ENCODE measurements around the gene DMTF1. TPM values are rescaled to one million over a fixed set of nuclear protein-coding genes. Genes with fewer than 3 reads are reported as not detected.

Gene DMTF1
- polyA plus RNA-seq, 2 of the 4 experiments (the other 2 are of a cell fraction), result 37.3 to 124 TPM

GRCh38 chr7:87127019-87127418, 25.2 kb upstream of the DMTF1 start:
- WGBS (ENCODE audit: missing lambda C conversion rate), result 68% methylated on average over 7 of the region's 7 CpGs
- no peak for DNase-seq (ENCODE audit: low read depth in 1 of 2, low spot score in 1 of 2)

DNA sequence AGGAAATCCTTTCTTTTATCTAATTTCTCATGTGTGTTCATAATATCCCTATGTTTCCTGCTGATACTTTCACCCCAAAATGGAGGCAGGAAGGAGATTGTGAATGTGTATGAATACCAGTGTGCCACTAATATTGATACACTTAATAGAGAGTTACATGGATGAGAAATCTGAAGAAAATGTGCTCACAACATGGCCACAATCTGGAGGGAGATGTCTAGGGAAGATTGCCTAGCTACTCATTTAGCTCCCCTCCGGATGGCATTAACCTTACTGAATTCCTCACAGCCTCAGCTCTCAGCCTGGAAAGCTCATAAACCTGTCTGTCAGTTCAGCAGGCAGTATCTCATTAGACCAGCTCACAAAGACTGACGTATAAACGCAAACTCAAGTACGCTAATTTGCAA, 23.4 kb upstream of the DMTF1 start:
- FAIRE-seq (no peak), DNase-seq (ENCODE audit: low read depth in 1 of 2, low spot score in 1 of 2) (no peak), ATAC-seq (no peak)
- H3K9me3 ChIP-seq, result no peaks in the 10 kb centered on the region
- TF ChIP-seq, protein P1, sequence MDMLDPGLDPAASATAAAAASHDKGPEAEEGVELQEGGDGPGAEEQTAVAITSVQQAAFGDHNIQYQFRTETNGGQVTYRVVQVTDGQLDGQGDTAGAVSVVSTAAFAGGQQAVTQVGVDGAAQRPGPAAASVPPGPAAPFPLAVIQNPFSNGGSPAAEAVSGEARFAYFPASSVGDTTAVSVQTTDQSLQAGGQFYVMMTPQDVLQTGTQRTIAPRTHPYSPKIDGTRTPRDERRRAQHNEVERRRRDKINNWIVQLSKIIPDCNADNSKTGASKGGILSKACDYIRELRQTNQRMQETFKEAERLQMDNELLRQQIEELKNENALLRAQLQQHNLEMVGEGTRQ (IDR thresholded peaks at IDR 0.05), result no peak
- no peak overlapping the region for H3K4me3 ChIP-seq
- H3K4me1 ChIP-seq, result no peaks in the 10 kb centered on the region
- H3K27ac ChIP-seq, result no peak overlapping the region
- POLR2A ChIA-PET, result no interaction called here
- no peak overlapping the region for H3K4me2 ChIP-seq
- CTCF ChIA-PET, result interaction anchor here (1.5 to 1.9 kb wide), 2 partner anchors 20 to 24 kb away, joined by 3 to 6 read pairs; partner anchors contain the start of gene DMTF1
- WGBS (ENCODE audit: missing lambda C conversion rate), result 31% methylated on average over 4 of the region's 4 CpGs

More at GRCh38 chr7:87127019-87127418, 25.2 kb upstream of the DMTF1 start:
- no peak overlapping the region for H3K4me3 ChIP-seq
- H3K4me2 ChIP-seq, result no peak overlapping the region
- no peak for ATAC-seq
- no peaks in the 10 kb centered on the region for H3K9me3 ChIP-seq
- no peaks in the 10 kb centered on the region for H3K4me1 ChIP-seq
- no peak for FAIRE-seq
- TF ChIP-seq, protein P2, sequence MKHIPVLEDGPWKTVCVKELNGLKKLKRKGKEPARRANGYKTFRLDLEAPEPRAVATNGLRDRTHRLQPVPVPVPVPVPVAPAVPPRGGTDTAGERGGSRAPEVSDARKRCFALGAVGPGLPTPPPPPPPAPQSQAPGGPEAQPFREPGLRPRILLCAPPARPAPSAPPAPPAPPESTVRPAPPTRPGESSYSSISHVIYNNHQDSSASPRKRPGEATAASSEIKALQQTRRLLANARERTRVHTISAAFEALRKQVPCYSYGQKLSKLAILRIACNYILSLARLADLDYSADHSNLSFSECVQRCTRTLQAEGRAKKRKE (CRISPR knock-in tag; IDR thresholded peaks at IDR 0.05; ENCODE audit: low read depth), result no peak
- TF ChIP-seq FOSB (CRISPR knock-in tag; IDR thresholded peaks at IDR 0.05) (no peak), MAZ (IDR thresholded peaks at IDR 0.05; ENCODE audit: borderline replicate concordance, low read depth, low read length) (no peak), TFCP2L1 (CRISPR knock-in tag; IDR thresholded peaks at IDR 0.05) (no peak), ZC3H11A (IDR thresholded peaks at IDR 0.05) (no peak), CTCF (IDR thresholded peaks at IDR 0.05) (no peak), POLR2AphosphoS2 (conservative IDR thresholded peaks at IDR 0.05; ENCODE audit: low read length) (no peak), CHD4 (IDR thresholded peaks at IDR 0.05; ENCODE audit: borderline replicate concordance) (no peak), SREBF2 (IDR thresholded peaks at IDR 0.05) (no peak), KDM1A (IDR thresholded peaks at IDR 0.05; ENCODE audit: low read depth) (no peak), HOXA7 (CRISPR knock-in tag; IDR thresholded peaks at IDR 0.05) (no peak), HOXB5 (CRISPR knock-in tag; IDR thresholded peaks at IDR 0.05) (no peak), HDAC2 (IDR thresholded peaks at IDR 0.05) (no peak), CBX8 (IDR thresholded peaks at IDR 0.05) (no peak), EP300 (IDR thresholded peaks at IDR 0.05) (no peak)
- TF ChIP-seq, protein P3, sequence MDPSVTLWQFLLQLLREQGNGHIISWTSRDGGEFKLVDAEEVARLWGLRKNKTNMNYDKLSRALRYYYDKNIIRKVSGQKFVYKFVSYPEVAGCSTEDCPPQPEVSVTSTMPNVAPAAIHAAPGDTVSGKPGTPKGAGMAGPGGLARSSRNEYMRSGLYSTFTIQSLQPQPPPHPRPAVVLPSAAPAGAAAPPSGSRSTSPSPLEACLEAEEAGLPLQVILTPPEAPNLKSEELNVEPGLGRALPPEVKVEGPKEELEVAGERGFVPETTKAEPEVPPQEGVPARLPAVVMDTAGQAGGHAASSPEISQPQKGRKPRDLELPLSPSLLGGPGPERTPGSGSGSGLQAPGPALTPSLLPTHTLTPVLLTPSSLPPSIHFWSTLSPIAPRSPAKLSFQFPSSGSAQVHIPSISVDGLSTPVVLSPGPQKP (IDR thresholded peaks at IDR 0.05; ENCODE audit: low read depth, low read length), result no peak
- TF ChIP-seq, protein P1 (IDR thresholded peaks at IDR 0.05), result no peak
- POLR2A ChIA-PET, result no interaction called here
- CTCF ChIA-PET, result no interaction called here
- H3K27ac ChIP-seq, result no peak overlapping the region

- TF ChIP-seq BHLHE40 (IDR thresholded peaks at IDR 0.05; ENCODE audit: low read depth, low read length) (no peak), TP53 (CRISPR knock-in tag; IDR thresholded peaks at IDR 0.05) (no peak), NR3C1 (IDR thresholded peaks at IDR 0.05) (no peak), SREBF2 (IDR thresholded peaks at IDR 0.05) (no peak), NFE2L2 (conservative IDR thresholded peaks at IDR 0.05; ENCODE audit: low read length) (no peak), POLR2A (IDR thresholded peaks at IDR 0.05; ENCODE audit: low read length) (no peak), MAZ (IDR thresholded peaks at IDR 0.05; ENCODE audit: borderline replicate concordance, low read depth, low read length) (no peak), ZSCAN20 (CRISPR knock-in tag; IDR thresholded peaks at IDR 0.05) (no peak), HOXA7 (CRISPR knock-in tag; IDR thresholded peaks at IDR 0.05) (no peak), BCL3 (IDR thresholded peaks at IDR 0.05) (no peak), ZC3H11A (IDR thresholded peaks at IDR 0.05) (no peak), RNF2 (IDR thresholded peaks at IDR 0.05; ENCODE audit: borderline replicate concordance, low read depth) (no peak), EHF (CRISPR knock-in tag; IDR thresholded peaks at IDR 0.05) (no peak), GATA3 (IDR thresholded peaks at IDR 0.05; ENCODE audit: borderline replicate concordance) (no peak)
- H3K27ac ChIP-seq, result no peak overlapping the region
- CTCF ChIA-PET, result interaction anchor here (1.5 to 1.9 kb wide), 2 partner anchors 19 to 23 kb away, joined by 3 to 6 read pairs; partner anchors contain the start of gene DMTF1
- H3K4me2 ChIP-seq, result no peak overlapping the region
- 8% methylated on average over 3 of the region's 3 CpGs for WGBS (ENCODE audit: missing lambda C conversion rate)
- ATAC-seq (no peak), FAIRE-seq (no peak), DNase-seq (ENCODE audit: low read depth in 1 of 2, low spot score in 1 of 2) (no peak)
- no peaks in the 10 kb centered on the region for H3K9me3 ChIP-seq
- H3K4me1 ChIP-seq, result no peaks in the 10 kb centered on the region
- no peak overlapping the region for H3K4me3 ChIP-seq
- POLR2A ChIA-PET, result no interaction called here
Measured at GRCh38 chr7:87129332-87129731, 22.9 kb upstream of the DMTF1 start.

Data from A549 (cell line).